GM21576 (cell line): Measurements from ENCODE around the gene ERI3.
A peak's percentile ranks its signal among the peaks of the same experiment; 100 is the strongest.

Source experiments
- ATAC-seq: cut with Tn5 transposase; IDR thresholded peaks from one replicate; pipeline ENCODE4 v1.9.1; 2021; ENCODE audit warnings: mild to moderate bottlenecking, moderate library complexity; ENCODE audit not compliant: unreplicated experiment

The ERI3 gene, protein sequence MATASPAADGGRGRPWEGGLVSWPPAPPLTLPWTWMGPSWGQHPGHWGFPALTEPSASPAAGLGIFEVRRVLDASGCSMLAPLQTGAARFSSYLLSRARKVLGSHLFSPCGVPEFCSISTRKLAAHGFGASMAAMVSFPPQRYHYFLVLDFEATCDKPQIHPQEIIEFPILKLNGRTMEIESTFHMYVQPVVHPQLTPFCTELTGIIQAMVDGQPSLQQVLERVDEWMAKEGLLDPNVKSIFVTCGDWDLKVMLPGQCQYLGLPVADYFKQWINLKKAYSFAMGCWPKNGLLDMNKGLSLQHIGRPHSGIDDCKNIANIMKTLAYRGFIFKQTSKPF

DNA sequence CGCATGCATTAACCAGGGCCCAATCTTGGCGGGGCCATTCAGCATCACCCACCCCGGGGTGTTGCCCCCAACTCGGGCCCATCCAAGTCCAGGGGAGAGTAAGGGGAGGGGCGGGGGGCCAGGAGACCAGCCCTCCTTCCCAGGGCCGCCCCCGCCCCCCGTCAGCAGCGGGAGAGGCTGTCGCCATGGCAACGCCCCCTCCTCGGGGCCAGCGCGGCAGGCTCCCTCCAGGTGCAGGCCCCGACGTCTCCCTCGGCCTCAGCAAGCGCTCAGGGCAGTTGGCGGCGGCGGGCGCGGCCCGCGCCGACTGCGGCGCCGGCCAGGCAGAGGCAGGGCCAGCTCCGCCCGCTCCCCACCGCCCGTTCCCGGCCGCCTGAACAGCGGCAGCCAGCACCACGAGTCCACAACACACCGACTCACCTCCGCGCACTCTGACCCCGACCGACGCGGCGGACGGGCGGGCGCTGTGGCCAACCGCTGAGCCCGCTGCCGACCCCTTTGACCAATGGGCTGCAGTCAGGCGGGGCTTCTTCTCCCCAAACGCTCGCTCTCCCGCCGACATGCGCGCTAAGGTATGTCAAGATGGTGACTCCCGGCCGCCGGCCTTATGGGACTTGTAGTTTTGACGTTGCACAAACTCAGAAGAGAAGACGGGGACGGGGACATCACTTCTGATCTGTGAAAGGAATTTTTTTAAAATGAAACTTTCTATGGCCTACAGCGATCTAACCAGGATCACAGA lies at the start of gene ERI3:
ERI3 (minus strand) TSS at position 418 of the 742 bp plus-strand sequence; CDS start at position 187, 231 bp downstream.
- peak; percentile 96 for ATAC-seq

DNA sequence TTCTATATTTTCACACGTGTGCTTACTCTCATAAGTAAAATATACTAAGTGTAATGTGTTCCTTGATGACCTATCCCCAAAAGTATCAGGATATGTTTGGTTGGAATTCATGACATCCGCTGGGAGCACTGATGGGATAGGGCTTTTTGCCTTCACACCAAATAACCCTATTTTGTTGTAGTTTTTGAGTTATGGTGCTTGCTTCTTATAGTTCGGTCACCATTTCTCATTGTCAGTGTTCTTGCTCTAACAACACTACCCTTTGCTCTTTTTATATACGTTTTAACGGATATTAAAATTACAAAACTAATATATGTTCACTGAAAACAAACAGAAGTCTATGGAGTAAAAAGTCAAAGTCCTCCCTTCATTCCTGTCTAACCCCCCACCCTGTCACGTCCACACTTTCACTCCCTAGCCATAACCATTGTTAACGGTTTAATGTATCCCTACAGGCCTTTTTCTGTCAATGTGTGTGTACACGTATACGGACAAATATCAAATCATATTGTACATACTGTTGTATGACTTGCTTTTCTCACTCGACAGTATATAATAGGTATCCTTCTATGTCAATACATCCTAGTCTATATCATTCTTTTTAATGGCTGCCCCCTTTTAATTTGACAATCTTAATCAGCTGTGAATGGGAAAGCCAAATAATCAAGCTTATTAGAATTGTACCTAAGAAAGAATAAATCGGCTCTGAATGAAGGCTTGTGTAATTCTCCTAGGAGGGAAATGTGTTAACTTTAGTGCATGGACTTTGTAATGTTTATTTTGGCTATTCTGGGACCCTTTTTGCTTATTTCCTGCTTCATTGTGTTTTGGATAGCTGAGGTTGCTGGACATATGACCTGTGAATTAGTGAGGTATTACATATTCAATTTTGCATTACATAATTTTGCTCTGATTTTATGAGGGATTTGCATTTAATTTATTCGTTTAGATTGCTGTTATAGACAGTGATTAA lies 46.5 kb upstream of the ERI3 start:
- no peak for ATAC-seq

DNA sequence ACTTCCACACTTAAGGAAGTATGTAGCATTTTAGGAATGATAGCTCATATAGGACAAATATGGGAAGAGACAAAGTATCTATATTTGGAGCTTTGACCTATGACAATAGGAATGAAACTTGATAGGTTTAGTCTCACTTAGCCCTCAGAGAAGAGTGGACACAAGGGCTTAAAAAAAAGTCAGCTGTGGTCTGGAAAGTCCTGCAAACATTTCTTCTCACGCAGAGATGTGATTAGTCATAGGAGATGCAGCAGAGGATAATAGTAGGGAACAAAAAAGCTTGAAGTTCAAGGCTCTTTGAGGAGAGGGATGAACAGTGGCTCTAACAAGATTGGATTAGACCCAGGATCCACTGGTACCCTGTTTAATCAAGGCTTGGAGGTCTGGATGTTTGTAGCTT lies 35.2 kb upstream of the ERI3 start:
- no peak for ATAC-seq

DNA sequence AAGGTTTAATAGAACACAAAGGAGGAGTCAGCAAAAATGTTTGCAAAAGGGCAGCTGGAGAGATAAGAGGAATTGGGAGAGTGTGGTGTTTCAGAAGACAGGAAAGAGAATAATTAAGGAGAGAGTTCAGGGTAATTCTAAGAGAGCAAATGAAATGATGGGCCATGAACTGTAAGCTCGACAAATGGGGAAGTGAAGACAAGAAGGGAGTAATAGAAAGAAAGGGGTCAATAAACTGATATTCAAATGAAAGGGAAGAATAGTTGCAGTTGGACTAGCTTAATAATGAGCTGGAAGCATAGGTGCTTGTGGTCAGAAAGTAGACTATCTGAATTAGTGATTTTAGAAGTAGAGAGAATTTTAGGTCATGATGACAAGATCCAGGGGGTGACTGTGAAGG lies 34.4 kb upstream of the ERI3 start:
- ATAC-seq = no peak

DNA sequence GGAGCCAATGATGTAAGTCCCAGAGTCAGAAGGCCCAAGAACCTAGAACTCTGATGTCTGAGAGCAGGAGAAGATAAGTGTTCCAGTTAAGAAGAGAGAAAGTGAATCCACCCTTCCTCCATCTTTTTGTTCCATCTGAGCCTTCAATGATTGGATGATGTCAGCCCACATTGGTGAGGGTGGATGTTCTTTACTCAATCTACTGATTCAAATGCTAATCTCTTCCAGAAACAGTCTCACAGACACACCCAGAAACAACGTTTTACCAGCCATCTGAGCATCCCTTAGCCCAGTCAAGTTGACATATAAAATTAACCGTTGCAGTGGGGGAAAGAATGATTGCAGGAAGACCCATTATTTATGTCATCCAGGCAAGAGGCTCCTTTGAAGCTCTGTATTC lies 33.5 kb upstream of the ERI3 start:
- no peak for ATAC-seq

DNA sequence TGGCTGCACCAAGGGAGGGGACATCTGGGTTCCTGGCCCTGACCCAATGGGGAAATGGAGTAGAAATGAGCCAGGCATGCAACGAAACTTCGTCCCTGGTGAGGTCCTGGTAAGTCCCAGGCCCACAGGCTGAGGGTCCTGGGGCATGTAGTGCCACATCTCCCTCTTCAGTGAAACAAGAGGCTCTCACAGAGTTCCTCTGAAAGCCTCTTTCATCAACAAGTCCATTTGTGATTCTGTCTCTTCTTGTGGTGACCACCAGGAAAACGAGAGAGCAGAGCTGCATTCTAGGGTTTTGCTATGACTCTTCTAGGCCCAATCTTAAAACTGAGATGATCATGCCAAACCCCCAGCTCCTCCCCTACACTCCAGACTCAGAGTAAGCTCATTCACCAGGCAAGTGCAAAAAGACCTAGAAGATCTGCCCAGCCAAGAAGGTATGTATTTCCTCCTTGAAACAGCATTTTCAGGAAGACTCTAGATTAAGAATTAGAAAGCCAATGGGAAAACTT lies 25.7 kb upstream of the ERI3 start:
- ATAC-seq = no peak

DNA sequence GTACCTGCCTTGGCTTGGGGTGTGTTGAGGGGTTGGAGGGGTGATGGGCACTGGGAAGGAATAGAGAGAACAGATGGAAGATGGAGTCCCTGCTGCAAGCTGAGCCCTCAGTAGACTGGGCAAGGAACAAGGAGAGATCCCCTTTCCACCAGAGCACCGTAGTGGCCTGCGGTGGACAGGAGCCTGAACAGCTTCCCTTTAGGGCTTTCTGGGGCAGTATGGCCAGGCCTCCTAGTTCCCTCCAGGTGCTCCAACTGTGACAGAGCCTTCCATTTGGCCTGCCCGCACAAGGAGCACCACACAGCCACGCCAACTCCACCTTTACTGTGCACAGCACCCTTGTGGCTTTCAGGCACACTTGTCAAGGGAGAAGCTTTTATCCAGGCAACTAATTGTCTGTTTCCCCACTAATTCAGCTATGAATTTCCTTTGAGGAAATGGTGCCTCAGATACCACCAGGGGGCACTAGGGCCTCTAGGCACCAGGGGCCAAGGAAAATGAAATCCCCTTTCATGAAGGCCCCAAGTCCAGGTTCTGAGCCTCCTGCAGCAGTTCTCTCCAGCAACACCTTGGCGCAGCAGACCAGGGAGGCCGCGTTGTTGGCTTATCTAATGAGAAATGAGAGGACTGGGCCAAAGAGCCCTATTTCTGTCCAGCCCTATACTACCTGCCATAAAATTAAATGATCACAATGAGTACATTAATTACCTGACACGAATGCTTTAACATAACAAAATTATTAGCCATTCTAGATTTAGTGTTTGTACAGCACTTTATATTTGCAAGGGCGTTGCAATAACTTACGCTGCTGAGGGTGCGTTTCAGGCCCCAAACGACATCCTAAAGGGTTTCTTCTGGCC lies 23.1 kb upstream of the ERI3 start:
- no peak for ATAC-seq

DNA sequence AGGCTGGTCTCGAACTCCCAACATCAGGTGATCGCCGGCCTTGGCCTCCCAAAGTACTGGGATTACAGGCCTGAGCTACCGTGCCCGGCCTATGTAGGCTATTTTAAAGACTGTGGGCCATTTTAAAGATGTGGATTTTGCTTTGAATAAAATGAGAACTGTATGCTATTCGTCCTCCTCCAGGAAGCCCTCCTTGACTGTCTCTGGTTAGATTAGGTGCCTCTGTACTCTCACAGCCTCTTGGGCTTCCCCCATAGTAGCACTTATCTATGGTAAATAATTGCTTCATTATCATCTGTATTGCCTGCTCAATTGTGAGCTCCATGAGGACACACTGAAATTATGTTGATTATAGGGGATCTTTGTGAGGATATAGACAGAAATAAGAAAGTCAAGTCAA lies 20.5 kb upstream of the ERI3 start:
- ATAC-seq = no peak

DNA sequence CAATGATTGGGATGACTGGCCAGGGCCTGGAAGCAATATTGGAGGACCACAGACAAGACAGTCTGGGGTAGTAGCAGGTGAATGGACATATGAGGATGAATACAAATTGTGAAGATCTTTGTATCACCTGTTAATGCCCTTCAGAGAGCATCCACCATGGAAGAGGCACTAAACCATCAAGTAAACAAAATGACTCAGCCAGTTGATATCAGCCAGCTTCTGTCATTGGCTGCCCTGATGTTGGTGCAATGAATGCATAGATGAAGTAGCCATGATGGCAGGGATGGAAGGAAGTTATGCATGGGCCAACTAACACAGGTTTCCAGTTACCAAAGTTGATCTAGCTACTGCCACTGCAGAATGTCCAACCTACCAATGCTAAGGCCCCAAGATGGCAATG lies 16.1 kb upstream of the ERI3 start:
- no peak for ATAC-seq

DNA sequence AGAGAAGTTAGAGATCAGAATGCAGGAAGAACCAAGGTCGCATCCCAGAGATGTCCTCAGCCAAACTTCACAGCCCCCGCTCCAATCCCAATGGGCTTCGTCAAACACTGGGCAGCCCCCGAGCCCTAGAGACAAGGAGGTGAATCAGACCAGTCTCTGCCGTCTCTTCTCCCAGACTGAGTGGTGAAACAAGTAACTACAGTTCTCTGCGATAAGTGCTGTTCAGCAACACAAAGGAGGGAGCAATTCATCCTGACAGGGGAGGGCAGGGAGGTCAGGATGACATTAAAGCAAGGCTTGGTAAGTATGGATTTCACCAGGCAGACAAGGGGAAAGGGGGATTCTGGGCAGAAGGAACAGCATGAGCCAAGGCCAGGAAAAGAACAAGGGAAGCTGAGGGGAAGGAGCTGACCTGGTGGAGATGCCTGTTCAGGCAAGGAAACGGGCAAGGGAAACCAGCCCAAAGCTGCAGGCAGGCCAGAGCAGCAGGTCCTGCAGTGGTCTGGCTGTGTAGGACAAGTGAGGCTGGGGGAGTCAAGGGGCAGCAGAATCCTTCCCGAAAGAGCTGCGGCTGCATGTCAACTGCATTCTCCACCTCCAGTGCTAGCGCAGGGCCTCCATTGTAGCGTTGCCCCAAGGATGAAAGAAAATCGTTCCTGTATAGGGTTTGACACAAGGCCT lies 13.6 kb upstream of the ERI3 start:
- ATAC-seq = no peak

DNA sequence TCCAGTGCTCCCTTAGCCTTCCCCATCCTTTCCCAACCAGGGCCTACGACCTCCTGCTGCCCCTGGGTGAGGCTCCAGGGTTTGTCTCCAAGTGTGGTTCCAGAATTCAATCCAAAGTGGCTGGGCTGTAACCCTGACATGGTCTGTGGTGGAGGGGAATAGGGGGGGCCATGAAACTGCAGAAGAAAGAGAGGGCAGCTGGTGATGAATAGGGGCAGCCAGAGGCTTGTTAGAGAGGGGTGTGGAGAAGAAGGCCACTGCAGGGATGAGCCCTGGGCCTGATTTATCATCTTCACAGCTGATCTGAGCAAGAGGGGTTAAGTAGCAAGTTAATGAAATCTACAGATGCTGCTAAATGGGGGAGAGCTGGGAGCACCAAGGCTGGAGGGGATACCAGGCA lies 12.9 kb upstream of the ERI3 start:
- ATAC-seq = no peak

DNA sequence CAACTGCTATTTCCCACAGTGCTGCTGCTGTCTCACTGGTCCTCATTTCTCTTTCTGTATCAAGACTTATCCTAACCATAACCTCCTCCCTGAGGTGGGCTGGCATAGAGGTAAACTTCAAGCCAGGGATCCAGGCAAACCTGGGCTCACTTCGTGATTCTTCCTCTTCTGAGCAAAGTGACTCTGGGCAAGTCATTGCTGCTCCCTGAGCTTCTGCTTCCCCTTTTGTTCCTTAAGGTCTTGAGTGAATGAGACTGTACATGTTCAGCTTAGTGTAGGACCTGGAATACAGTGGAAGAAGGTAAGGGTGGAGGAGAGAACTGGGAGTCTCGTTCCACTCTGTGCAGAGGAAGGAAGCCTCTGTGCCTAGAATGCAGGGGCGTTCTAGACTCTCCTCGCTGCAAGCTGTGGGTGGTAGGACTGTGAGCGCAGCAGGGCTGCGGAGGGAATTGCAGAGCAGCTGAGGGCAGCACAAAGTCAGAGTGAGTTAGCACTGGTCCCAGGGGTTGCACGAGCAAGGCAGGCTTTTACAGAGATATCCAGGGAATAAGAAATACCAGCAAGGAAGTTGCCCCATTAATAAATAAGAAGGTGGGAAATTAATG lies 11.4 kb upstream of the ERI3 start:
- no peak for ATAC-seq

DNA sequence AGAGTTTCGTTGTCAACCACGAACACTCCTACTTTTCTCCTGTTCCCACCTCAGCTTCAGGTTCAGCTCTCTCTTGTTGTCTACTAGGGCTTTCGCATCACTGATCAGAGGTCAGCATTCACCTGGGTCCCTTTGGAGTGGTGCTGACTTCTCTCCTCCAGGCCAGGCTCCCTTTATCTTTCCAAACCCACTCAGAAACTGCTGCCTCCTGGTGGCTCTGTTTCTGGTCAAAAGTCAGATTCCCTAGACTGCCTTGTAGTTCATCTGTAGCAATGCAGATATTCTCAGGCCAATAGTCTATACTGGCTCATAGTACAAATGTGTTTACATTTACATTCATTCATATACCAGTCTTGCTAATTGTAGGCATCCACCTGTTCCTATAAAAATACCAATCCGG lies 6.4 kb upstream of the ERI3 start:
- ATAC-seq = no peak

DNA sequence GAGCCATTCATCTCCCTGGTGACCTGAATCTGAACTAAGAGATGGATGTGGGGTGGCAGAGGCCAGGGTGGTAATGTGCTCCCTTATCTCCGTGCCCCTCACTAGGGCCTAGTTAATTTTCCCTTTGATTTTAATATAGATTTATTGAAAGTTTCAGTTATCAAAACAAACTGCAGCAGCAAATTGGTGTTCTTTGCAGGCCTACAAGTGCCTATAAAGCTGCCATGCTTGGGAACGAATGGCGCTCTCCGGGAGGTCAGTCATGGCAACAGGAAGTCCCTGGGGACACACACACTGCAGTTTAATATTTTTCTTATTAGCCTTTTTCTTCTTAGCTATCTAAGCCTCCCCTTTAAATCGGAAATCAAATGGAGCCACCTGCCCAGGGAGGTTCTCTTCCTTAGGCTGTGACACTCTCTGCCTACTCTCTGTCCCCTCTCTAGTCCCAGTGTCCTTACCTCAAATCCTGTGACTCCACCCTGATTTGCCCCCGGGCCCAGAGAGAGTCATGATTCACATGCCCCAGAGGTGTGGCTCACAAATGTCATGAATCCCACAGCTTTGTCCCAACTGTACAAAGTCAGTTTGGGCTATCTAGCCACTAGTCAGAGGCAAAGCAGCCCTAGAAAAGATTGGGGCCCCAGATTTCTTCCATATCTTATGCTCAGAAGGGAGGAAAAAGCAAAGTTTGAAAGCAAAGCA lies 4.3 kb upstream of the ERI3 start:
- ATAC-seq = no peak

DNA sequence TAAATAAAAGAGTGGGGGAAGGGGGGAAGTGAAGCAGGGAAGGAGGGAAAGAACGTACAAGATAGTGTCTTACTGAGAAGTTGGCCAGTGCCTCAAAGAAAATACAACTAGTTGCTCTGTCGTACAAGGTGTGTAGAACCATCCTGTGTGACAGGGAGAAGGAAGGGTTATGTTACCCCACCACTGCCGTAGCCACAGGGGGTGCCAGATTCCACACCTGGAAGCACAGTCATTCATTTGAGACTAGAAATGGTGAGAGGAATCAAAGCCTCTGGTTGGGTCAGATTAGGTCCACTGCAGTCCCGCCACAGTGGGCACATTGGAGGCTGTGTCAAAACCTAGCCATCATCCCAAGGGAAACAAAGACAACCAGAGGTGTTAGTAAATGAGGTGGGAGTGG lies 2.7 kb upstream of the ERI3 start:
- no peak for ATAC-seq

DNA sequence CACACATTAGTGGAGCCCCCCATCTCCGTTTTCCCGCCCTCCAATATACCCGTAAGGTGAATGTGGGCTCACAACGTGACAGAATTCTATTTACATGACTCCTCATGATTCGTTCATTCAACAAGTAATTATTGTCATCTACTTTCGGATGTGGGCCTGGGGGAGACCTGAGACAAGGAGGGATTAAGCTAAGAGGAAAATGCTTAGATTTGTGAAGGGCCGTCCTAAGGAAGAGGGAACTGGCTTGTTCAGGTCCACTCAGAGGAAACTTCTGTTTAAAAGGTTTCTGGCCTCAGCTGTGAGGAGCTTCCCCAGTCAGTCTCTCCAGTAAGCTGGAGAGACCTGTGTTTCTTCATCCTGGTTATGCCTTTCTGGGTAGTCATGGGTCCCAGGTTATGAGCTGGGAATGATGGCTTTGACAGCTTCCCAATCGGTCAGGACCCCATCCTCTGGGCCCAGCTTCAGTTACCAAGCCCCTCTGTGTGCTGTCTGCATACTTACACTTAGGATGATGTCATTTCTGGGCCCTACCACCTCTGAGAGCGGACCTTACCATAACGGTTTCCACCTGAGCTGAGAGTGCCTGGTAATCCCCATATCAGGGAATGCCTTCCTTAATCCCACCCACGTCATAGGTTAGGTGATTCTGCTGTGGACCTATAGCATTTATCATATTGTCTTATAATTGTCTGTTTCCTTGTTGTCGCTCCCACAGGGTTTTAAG lies 687 bp upstream of the ERI3 start:
- ATAC-seq = no peak

DNA sequence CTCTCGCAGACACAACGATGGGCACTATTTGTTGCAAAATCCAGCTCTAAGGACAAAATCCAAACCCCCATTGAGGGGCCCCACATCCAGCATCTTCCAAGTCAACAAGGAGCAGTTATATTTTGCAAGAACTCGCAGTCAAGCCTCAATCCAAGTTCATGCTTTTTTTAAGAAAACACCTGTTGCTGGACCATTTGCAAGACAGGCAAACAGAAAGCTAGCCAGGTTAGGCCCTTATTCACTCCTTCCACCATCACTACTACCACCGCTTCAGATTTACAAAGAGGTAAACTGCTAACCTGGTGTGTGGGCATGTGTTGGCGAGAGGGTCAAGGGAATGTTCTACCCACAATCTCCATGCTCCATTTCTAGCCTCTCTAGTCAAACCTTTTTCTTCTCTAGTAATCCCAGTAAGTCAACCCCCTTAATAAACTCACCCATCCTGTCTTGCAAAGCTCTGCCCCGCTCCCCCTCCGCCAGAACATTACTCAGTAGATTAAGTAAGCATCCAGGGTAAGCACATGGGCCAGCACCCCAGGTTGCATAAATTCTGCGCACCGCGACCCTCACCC lies 703 bp downstream of the ERI3 start:
- no peak for ATAC-seq

DNA sequence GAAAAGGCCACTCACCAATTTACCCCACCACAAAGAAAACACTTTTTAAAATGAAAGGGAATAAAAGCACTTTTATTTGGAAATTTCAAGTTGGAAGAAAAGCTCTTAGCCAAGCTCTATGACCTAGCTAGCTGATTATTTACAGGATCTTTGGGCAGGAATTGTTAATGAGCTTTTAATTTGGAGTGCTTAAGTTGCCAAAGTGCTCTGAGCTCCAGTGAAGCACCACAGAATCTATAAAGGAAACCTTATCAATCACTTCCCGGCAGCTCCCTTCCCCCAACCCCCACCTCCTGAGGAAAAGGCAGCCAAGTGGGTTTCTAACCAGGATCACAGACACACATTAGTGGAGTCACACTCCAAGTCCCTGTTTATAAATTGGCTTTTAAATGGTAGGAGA lies 1.5 kb downstream of the ERI3 start:
- no peak for ATAC-seq
